COR-L47 (cell line): ENCODE results near the gene NBPF3.
"Not testable (repeated sequence)": the region's sequence is repeated elsewhere in the genome, so short reads cannot be mapped to it uniquely, and the experiment has no call there.

ENCODE experiments used
- DNase-seq: peaks from one replicate; lab custom pipeline; 2025; lab: John Stamatoyannopoulos, UW

The NBPF3 gene

DNA sequence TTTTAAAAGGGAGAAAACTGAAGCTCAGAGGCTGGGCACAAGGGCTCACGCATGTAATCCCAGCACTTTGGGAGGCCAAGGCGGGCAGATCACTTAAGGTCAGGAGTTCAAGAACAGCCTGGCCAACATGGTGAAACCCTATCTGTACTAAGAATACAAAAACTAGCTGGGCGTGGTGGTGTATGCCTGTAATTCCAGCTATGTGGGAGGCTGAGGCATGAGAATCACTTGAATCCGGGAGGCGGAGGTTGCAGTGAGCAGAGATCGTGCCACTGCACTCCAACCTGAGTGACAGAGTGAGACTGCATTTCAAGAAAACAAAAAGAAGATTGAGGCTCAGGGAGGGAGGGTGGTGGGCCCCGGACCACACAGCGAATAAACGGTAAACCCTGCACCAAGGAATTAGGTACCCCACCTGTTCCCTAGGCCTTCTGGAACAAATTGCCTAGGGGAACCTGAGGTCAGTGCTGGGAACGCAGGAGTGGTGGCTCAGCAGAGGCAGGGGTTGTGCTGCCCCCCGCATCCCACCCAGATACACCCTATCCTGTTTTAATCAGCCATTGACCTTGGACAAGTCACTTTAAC is 79.6 kb downstream of the NBPF3 start:
- DNase-seq = not testable (repeated sequence)

GRCh38 chr1:21520899-21521716 is 81.2 kb downstream of the NBPF3 start:
- no peak for DNase-seq

- no peak for DNase-seq
These were observed 81.8 kb downstream of the NBPF3 start for GRCh38 chr1:21521717-21522060.

GRCh38 chr1:21522525-21523038 is 82.6 kb downstream of the NBPF3 start:
- no peak for DNase-seq

DNA sequence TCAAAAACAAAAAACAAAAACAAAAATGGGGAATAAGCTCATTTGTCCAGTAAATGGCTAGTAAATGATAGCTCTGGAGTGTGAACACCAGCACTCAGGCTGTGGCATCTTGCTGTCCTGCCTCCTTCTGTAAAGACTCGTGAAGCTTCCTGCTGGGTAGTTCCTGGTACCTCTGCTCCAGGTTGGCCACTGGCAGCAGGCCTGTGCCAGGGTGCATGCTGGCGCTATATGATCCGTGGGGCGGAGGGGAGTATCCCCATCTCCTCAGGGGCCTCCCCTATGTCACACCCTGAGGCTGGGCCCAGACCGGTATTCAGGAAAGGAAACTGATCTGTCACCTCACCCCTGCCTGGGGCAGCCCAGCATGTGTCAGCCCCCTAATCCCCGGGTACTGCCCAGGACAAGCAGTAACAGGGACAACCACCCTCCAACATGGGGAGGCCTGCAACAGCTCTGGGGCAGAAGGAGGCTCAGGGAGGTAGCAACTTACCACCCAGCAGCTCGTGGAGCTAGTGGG is 83.4 kb downstream of the NBPF3 start:
- no peak for DNase-seq

DNA sequence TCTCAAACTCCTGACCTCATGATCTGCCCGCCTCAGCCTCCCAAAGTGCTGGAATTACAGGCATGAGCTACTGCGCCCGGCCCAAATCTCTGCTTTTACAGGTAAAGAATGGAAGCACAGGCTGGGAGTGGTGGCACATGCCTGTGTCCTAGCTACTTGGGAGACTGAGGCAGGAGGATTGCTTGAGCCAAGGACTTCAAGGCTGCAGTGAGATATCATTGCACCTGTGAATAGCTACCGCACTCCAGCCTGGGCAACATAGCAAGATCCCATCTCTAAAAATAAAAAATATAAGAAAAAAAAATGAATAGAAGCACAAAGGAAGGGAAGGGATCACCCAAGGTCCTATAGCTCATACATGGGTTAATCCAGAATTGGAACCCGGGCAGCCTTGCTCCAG is 84.3 kb downstream of the NBPF3 start:
- DNase-seq = no peak

DNA sequence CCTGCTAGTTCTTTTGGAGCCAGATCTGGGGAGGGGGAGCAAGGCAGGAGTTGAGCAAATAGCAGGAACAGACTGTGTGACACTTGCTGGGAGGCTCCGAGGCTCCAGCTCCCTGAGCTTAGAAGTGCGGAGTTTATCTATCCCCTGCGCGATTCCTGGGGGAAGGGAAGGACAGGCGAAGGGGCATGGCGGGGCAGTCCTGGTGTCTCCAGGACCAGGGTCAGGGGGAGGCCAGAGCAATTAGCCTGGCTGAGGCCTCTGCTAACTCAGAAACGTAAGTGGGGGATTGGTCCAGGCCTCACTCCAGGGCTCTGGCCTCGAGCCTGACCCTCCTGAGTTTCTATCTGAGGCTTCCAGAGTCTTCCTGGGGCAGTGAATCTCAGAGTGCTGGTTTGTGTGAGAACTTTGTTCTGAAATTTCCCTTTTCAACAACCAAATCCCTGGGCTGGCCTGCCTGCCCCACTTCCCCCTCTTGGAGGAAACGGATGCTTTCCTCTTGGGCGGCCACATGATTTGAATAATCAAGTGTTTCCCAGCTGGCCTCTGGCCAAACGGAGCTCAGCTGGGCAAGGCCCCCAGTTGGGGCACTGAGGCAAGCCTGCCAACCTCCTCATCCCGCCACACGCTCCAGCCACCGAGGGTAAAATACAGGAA is 84.9 kb downstream of the NBPF3 start:
- no peak for DNase-seq

GRCh38 chr1:21525340-21525717 is 85.4 kb downstream of the NBPF3 start:
- no peak for DNase-seq

DNA sequence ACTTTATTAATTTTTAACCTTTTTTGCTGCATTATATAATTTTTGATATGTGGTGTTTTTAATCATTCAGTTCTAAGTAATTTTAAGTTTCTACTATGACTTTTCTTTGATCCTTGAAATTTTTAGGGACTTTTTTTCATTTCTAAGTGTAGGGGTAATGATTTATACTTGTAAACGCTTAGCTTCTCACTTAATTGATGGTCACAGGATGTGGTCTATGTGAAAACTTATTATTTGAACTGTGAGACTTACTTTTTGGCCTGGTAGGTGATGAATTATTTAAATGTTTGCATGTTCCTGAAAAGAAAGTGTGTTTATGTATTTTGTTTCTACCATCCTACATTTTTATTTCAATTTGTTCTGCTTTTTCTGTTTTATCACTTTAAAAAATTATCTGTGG is 86.5 kb downstream of the NBPF3 start:
- no peak for DNase-seq

DNA sequence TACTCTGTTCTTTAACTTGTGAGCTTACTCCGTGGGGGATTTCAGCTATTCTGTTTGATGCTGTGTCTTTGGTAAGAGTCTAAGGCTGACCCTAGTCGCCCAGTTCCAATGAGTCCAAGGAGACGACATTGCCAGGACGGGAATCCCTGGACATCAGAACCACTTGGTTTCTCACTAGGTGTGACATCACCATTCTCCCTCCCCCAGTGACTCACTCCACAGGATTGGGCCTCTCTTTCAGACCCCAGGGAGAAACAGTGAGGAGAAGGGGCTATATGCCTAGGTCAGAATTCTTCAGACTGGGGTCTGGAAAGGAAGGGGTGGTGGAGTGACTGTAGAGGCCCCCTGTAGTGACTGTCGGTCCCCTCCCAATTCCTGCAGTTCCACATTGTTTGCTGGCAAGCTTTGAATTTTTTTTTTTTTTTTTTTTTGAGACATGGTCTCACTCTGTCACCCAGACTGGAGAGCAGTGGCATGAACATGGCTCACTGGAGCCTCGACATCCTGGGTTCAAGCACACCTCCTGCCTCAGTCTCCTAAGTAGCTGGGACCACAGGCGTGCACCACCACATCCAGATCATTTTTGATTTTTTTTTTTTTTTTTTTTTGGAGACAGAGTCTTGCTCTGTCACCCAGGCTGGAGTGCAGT is 90.6 kb downstream of the NBPF3 start:
- no peak for DNase-seq

DNA sequence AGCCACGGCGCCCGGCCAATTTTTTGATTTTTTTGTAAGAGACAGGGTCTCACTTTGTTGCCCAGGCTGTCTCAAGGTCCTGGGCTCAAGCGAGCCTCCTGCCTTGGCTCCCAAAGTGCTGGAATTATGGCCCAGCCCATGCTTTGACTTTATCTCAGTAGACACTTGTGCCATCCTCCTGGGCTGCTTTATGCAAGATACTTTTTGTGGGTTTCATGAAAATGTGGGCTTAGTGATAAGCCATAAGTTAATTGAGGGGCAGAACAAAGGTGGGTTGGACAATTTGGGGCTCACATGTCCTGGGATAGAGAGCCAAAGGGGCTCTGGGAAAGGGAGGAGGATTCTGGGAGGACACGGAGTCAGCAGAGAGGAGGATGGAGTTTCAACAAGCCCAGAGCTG is 91.3 kb downstream of the NBPF3 start:
- DNase-seq = no peak

GRCh38 chr1:21532496-21532895 is 92.6 kb downstream of the NBPF3 start:
- DNase-seq = no peak

GRCh38 chr1:21532992-21533534 is 93.1 kb downstream of the NBPF3 start:
- DNase-seq = no peak

DNA sequence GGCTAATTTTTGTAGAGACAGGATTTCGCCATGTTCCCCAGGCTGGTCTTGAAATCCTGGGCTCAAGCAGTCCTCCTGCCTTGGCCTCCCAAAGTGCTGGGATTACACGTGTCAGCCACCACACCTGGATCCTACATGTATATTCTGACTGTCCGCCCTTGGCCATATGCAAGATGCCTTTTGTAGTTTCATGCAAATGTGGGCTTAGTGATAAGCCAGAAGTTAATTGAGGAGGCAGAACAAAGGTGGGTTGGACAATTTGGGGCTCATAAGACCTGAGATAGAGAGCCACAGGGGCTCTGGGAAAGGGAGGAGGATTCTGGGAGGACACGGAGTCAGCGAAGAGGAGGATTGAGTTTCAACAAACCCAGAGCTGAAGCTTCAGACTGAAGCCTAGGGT is 94.2 kb downstream of the NBPF3 start:
- no peak for DNase-seq
